ENCODE data around the gene INO80C.
"Not testable (repeated sequence)": the region's sequence is repeated elsewhere in the genome, so short reads cannot be mapped to it uniquely, and the experiment has no call there.

INO80C gene

GRCh38 chr18:35458677-35459441 lies 38.9 kb downstream of the INO80C start:
- no peak for DNase-seq (ENCODE audit: low read depth)

DNA sequence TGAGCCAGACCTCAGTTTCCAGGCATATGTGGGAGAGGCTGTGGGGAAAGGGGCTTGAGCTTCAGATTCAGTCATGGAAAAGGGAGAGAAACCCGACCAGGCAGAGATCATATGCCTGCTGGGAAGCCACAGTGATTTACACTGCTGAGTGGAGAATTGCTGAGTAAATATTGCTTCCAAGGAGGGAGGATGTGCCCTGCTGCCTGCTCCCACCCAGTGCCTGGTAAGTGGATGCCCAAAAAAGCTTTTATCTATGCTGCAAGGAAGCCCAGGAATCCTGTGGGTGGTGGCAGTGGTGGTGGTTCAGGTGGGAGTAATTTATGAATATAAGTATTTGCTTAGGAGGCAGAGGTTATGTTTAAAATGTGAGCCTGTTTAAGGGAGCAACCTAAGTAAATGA lies 39.5 kb downstream of the INO80C start:
- no peak for DNase-seq (ENCODE audit: low read depth)

- DNase-seq (ENCODE audit: low read depth) = no peak
Observed at GRCh38 chr18:35457140-35457704, 40.5 kb downstream of the INO80C start.

DNA sequence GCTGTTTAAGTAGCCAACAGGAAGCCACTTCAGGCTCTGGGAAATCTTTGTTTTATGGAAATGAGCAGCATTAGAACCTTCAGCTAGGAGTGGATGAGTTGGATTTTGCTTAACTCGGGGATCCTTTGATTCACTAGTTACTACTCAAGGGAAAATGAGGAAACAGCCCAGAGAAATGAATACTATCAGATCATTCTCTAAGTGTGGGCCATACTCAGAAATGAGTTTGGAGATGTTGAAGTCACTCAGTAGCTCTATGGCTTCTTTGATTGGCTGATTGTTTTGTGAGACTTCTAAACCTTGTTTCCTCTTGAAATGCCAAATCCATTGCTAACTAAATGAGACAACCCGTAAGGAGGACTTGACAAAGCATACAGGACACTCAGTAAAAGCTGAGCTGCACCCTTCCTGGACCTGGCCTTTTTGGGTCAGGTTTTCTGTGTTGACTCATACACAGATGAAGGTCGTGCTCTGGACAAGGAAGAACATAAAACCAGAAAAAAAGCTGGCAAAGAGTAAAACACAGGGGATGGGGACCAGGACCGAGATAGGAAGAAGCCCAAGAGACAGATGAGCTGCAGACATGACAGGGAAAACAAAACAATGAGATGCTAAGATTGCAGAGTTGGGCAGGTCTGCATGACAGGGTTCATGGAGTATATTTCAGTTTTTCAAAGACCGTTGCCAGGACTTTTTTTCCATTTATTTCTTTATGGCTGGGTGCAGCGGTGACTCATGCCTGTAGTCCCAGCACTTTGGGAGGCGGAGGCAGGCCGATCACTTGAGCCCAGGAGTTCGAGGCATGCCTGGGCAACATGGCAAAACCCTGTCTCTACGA lies 41.6 kb downstream of the INO80C start:
- DNase-seq (ENCODE audit: low read depth) = no peak

GRCh38 chr18:35454803-35455202 lies 43.0 kb downstream of the INO80C start:
- no peak for DNase-seq (ENCODE audit: low read depth)

- DNase-seq (ENCODE audit: low read depth) = not testable (repeated sequence)
Observed at GRCh38 chr18:35453065-35453464, 44.7 kb downstream of the INO80C start.

DNA sequence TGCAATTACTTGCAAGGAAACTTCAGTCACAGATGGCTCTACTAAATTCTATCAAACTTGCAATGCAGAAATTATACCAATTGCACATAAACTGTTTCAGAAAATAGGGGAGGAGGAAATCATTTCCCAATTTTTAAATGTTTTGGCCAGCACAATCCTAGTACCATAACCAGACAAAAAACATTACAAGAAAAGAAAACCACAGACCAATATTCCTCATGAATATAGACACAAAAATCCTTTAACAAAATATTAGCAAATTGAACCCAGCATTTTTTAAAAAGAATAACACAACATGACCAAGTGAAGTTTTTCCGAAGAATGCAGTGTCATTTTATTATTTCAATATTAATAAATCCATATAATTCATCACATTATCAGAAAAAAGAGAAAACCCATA lies 45.8 kb downstream of the INO80C start:
- no peak for DNase-seq (ENCODE audit: low read depth)

GRCh38 chr18:35451032-35451431 lies 46.7 kb downstream of the INO80C start:
- no peak for DNase-seq (ENCODE audit: low read depth)

- no peak for DNase-seq (ENCODE audit: low read depth)
Observed at GRCh38 chr18:35444636-35445035, 53.1 kb downstream of the INO80C start.

DNA sequence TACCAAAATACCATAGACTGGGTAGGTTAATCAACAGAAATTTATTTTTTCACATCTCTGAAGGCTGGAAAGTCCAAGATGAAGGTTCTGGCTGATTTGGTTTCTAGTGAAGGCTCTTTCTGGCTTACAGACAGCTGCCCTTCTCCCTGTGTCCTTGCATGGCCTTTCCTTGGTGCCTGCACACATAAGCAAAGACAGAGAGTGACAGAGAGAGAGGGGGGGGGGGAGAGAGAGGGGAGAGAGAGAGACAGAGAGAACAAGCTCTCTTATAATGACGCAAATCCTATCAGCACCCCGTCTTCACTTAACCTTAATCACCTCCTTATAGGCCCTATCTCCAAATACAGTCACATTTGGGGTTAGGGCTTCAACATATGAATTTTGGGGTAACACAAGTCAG lies 53.9 kb downstream of the INO80C start:
- no peak for DNase-seq (ENCODE audit: low read depth)

GRCh38 chr18:35443434-35443833 lies 54.3 kb downstream of the INO80C start:
- DNase-seq (ENCODE audit: low read depth) = no peak

DNA sequence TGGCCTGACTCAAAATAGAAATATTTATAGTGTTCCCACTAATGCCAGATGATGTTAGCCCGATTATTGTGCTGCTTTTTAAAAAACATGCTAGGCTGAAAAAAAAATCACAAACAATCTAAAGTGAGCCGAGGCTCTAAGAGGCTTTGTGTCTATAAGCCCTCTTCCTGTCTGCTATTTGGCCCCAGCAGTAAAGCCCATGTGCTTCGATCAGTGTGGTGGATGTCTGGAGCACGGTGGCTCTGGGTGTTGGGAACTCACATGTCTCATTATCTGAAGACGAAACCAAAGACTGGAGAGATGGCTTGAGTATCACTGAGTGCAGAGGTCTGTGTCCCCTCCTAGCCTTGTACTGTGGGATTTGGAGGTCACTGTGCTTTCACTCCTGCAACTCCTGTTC lies 55.1 kb downstream of the INO80C start:
- no peak for DNase-seq (ENCODE audit: low read depth)

GRCh38 chr18:35441857-35442595 lies 55.7 kb downstream of the INO80C start:
- DNase-seq (ENCODE audit: low read depth) = no peak

DNA sequence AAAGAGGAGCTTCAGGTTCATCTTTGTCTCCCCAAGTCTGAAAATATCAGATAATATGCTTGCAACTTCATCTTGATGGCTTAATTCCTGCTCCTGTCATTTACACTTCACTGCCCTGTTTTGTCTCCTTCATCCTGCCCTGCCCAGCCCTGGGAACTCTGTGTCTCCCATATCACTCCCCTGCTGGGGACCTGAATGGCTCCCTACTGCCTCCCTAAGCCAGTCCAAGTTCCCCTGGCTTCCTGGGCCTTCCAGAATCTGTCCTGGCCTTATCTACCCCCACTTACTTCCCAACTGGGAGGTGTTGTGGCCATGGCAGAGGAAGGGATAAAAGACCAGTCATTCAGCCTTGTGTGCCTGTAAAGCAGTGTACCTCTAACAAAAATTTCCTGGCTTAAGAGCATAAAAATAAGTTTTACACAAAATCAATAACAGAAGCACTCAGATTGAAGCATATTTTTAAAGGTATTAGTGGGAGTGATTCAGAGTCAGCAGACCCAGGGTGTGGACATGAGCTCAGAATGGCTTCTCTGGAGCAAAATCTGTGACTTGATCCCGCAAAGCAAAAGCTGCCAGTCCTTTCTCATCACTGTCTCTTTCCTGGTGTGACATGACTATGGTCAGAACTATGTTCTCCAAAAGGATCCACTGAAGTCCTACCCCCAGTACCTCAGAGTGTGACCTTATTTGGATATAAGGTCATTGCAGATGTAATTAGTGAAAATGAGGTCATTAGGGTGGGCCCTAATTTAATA lies 59.1 kb downstream of the INO80C start:
- DNase-seq (ENCODE audit: low read depth) = no peak

GRCh38 chr18:35437836-35438235 lies 59.9 kb downstream of the INO80C start:
- DNase-seq (ENCODE audit: low read depth) = no peak

- no peak for DNase-seq (ENCODE audit: low read depth)
Observed at GRCh38 chr18:35436076-35436649, 61.6 kb downstream of the INO80C start.

DNA sequence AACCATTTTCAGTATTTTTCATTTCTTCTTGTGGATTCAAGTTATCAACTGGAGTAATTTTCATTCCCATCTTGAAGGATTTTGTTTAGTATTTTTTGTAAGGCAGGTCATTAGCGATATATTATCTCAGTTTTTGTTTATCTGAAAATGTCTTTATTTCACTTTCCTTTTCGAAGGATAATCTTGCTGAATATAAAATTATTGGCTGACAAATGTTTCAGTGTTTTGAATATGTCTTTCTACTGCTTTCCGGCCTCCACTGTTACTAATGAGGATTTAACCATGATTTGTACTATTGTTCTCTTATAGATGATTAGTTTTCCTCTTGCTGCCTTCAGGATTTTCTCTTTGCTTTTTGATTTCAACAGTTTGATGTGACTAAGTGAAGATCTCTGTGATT lies 62.4 kb downstream of the INO80C start:
- DNase-seq (ENCODE audit: low read depth) = no peak

- no peak for DNase-seq (ENCODE audit: low read depth)
Observed at GRCh38 chr18:35432565-35433001, 65.2 kb downstream of the INO80C start.

DNA sequence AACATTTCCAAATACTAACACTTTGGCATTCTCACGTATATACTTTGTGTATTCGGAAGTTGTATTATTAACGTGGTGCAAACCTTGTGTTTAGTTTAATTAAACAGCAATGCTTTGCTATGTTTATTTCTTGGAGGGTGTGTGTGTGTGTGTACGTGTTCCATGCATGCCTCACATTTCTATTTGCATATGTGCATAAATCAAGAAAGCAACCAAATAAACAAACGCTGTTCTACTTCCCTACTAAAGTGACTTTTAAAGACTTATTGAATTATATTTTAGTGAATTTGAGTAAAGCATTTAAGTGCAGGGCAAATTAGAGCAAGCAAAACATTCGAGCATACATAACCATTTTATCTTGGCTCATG lies 66.4 kb downstream of the INO80C start:
- no peak for DNase-seq (ENCODE audit: low read depth)

DNA sequence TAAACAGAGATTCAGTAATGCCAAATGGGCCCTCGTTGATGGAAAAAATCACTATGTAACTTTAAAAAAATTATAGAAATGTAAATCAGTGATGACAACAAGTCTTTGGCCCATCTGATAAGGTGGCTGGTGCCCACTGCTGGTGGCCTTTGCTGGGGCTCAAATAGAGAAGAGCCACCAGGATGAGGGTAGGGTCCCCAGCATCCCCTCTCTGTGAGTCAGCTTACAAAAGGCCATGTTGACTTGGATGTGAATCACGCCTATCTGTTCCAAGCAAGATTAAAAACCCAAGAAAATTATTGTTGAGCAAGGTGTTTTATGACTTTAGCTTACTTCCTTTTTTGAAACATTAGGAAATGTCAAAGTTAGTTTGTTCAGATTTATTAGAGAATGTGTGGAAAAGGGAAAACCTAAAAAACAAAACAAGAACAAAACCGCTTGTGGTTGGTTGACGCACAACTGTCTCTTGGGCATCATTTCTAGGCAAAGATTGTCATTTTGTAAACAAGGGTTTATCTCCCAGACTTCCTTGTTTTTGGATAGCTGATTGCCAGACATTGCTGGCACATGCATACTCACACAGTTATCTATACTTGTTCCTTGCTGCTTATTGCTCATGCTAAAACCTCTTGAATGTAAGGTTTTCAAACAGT lies 66.9 kb downstream of the INO80C start:
- DNase-seq (ENCODE audit: low read depth) = no peak

DNA sequence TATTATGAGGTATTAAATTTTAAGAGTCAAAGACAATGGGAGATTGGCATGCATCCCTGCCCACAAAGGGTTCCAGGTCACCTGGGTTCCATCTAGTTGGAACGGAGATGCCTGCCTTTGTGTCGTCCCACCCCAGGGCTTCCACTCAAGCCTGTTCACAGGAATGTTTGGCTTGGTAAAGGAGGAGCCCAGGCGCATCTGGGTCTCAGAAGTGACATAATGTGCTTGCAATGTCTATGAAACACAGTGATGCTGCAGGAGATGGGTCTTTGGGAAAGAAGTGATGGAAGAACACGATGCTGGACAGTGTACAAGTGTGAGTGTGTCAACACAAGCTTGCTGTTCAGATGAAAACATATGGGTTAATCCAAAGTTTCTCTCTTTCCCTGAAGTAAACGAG lies 71.0 kb downstream of the INO80C start:
- DNase-seq (ENCODE audit: low read depth) = no peak
